Lower leg skin (tissue), 3 donors: Measurements from ENCODE around the gene HSP90B1.

Experiments
- POLR2A ChIP-seq, 2 donors: fragments of 450-650 bp; IDR thresholded peaks; one replicate each; pipeline ENCODE4 v1.6.1; 2016 to 2017; ENCODE audit warnings: antibody characterized with exemption in 2 of 2, mild to moderate bottlenecking in 1 of 2, moderate library complexity in 1 of 2
- TF ChIP-seq, protein P1 (sequence below), 3 donors: fragments of 450-650 bp; IDR thresholded peaks; one replicate each; pipeline ENCODE4 v1.5.1; 2016; ENCODE audit warnings: antibody characterized with exemption in 3 of 3, mild to moderate bottlenecking in 3 of 3, moderate library complexity in 2 of 3

DNA sequence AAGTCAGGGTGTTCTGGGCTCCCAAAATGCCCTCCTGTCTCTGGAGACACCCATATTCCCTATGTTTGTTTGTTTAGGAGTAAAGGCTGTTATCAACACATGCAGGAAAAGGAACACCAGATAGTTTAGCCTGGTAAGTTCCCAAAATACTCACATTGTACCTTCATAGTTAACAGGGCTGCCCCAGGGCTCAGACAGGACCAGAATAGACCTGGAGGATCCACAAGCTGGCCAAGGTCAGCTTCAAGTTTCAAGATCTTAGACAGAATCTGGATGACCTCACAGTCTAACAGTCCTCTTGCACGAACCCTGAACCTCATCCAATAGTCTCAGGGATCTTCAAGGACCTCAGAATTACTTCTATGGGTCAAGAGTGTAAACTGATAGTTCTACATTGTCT is 18.1 kb upstream of the HSP90B1 start:
- TF ChIP-seq, protein P1, sequence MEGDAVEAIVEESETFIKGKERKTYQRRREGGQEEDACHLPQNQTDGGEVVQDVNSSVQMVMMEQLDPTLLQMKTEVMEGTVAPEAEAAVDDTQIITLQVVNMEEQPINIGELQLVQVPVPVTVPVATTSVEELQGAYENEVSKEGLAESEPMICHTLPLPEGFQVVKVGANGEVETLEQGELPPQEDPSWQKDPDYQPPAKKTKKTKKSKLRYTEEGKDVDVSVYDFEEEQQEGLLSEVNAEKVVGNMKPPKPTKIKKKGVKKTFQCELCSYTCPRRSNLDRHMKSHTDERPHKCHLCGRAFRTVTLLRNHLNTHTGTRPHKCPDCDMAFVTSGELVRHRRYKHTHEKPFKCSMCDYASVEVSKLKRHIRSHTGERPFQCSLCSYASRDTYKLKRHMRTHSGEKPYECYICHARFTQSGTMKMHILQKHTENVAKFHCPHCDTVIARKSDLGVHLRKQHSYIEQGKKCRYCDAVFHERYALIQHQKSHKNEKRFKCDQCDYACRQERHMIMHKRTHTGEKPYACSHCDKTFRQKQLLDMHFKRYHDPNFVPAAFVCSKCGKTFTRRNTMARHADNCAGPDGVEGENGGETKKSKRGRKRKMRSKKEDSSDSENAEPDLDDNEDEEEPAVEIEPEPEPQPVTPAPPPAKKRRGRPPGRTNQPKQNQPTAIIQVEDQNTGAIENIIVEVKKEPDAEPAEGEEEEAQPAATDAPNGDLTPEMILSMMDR (IDR thresholded peaks at IDR 0.05) = no peak
- TF ChIP-seq POLR2A (IDR thresholded peaks at IDR 0.05) = no peak
